ENCODE data around the gene TWF1.

DNA sequence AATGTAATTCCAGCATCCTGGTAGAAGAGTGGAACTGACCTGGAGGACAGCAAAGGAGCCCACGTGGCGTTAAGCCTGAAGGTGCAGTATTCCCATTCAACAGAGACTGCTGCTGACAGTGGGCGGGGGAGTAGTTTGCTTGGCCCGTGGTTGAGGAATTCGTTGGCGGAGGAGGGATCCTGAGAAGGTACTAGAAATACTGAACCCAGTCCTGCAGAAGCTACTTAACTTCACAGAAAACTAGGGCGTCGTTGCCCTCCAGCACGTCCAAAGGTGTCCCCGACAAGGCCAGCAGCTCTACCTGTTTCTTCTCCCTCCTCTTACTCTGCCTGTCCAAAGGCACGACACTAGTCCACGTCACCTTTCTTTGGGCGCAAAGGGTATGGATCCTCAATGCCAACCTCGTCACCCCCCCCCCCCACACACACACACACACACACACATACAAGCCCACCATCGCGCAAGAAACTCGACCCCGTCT lies 47.8 kb downstream of the TWF1 start:
- TF ChIP-seq POLR2A (IDR thresholded peaks at IDR 0.05) (no peak), CTCF (IDR thresholded peaks at IDR 0.05) (no peak)

All from body of pancreas (tissue), 4 donors.